NCI-H2227 (cell line): ENCODE measurements around the gene SNX20.
A peak's percentile ranks its signal among the peaks of the same experiment; 100 is the strongest.

ENCODE experiments used
- DNase-seq: peaks from one replicate; lab custom pipeline; 2025; ENCODE audit not compliant: unreplicated experiment; lab: John Stamatoyannopoulos, UW

SNX20 gene

GRCh38 chr16:50636753-50637374 is 44.2 kb downstream of the SNX20 start:
- no peak for DNase-seq

GRCh38 chr16:50635505-50636392 is 45.4 kb downstream of the SNX20 start:
- DNase-seq, result no peak

DNA sequence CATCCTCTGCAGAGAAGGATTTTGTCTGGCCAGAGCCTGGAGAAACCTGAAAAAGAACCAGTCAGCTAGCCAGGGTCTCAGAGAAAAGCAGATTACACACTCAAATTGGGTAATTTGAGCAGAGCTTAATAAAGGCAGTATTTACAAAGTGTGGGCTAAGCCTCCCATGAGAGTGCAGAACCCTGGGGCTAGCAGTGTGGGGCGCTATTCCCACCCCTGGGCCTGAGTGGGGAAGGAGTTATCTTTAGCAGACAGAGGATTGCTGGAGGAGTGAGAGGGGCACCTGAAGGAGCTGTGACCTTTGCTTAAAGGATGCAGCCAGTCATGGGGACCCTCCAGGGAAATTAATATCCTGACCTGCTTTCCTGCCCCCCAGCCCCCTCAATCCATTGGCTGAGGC is 46.2 kb downstream of the SNX20 start:
- no peak for DNase-seq

DNA sequence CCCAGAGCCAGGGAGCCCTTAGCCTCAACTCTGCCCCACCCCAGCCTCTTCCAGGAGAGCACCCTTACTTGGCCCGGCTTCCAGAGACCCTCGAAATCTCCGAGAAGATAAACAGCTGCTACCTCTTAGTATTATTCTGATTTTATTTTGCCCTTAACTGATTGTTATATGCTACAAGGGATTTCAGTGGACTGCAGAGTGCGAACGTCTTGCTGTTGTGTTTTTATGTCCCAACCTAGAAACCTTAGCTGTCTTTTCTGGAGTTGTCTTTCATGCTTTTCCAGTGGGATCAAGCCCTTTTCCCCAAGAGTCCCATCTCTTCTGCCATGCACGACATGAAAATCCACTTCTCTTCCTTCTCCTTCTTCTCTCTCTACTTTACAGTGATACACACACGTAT is 47.0 kb downstream of the SNX20 start:
- no peak for DNase-seq

GRCh38 chr16:50632927-50633800 is 47.9 kb downstream of the SNX20 start:
- DNase-seq, result no peak

DNA sequence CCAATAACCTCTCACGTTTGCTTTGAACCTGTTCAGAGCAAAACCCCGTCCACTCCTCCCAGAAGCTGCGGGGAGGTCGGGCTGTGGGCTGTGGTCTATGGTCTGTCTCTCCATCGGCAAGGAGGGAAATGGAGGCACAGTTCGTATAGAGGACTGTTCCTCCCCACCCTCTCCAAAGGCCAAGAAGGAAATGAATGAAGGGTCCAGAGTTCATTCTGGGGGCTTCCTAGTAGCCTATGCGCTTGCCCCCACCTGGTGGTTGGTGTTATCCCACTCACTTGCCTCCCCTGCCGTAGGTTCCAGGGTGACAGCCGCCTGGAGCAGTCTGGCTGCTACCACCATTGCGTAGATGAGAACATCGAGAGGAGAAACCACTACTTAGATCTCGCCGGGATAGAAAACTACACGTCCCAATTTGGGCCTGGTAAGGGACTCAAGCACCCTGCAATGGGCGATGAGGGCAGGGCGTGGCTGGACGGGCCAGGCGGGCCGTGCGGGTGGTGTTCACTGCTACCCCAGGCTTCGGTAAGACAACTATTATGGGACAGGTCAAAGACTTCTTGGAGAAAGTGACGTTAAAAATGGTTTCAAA is 49.0 kb downstream of the SNX20 start:
- no peak for DNase-seq

DNA sequence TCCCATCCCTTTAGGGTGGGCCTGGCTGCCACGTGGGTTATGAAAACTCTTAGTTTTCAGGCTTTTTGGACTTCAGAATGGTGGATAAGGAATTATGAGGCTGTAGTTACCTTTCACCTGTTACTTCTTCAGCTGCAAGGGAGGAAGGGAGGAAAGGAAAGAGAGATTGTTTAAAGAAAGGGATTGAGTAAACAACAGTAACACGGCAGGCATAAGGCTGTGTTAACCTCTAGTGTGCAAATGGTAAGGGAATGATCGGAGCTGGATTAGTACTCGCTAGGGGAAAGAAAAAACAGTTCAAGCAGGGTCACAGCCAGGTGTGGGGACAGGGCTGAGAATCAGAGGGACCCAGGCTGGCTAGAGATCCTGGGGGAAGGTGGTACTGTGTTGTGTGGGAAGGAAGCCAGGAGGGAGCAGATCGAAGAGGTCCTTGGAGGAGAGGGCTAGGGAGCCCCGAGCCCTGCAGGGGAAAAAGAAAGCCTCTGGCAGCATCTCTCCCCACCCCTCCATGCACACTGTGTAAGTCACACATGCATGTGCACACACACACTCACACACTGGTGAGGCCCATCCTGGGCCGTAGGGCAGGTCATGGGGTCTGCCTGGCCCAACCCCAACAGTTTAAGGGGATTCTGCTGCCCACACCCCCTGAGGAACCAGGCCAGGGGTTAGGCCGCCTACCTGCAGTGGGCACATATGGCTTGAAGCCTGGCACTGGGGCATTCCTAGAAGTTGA is 49.7 kb downstream of the SNX20 start:
- no peak for DNase-seq

GRCh38 chr16:50630394-50631020 is 50.6 kb downstream of the SNX20 start:
- no peak for DNase-seq

GRCh38 chr16:50629334-50629733 is 51.8 kb downstream of the SNX20 start:
- DNase-seq, result no peak

DNA sequence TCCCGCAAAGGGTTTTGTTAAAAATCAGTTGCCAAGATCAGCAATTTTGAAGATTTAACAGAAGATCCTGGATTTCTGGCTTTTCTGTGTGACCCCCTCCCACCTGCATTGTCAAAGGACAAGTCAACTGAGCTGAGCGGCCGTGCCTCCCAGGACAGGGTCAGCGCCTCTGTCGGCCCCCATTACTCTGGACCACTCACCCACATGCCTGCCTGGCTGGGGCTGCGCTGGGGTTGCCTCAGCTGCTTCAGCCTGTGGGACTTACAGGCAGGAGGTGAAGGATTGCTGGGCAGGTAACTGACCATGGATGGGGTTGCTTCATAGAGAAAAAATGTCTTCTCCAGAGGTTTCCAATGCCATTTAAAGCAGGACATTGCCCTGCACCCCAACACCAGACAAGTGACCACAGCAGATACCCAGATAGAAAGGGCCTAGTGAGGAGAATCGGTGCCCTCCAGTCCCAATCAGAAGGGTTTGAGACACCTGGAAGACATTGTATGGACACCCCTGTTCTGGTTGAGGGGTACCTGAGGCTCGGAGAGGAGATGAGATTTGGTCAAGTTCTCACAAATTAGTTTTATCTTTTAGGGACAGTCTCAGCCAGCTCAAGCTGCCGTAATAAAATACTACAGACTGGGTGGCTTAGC is 52.8 kb downstream of the SNX20 start:
- no peak for DNase-seq

DNA sequence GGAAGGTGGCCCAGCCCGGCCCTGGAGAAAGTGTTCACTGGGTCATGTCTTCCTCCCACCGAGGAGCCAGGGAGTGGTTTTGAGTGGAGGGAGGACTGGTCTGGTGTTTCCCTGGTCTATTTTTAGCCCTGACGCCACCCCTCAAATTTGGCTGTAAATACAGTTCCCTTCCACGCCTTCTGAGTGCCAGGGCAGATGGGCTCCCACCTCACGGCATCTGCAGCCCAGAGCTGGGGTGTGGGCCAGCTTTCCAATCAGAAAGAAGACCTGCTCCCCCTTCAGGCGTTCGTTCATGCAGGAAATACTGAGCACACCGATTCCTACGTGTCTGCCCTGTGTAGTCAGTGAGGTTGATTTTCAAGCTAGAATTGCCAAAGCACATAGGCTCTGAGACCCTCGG is 53.7 kb downstream of the SNX20 start:
- peak; percentile 42 for DNase-seq

GRCh38 chr16:50626868-50627267 is 54.2 kb downstream of the SNX20 start:
- no peak for DNase-seq

DNA sequence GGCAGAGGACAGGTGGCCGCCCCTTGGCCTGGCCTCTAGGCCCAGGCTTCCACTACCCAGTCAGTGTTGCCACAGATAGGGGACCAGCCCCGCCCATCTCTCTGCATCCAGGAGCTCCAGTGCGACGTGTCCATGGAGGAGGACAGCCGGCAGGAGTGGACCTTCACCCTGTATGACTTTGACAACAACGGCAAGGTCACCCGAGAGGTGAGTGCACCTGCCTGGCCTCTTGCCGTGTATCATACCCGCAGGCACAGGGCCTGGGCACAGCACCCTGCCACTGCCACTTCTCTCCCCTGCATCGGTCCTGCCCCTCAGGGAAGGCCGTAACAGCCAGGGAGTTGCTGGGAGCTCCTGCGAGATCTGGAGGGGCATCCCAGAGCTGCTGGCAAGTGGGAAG is 55.7 kb downstream of the SNX20 start:
- no peak for DNase-seq

DNA sequence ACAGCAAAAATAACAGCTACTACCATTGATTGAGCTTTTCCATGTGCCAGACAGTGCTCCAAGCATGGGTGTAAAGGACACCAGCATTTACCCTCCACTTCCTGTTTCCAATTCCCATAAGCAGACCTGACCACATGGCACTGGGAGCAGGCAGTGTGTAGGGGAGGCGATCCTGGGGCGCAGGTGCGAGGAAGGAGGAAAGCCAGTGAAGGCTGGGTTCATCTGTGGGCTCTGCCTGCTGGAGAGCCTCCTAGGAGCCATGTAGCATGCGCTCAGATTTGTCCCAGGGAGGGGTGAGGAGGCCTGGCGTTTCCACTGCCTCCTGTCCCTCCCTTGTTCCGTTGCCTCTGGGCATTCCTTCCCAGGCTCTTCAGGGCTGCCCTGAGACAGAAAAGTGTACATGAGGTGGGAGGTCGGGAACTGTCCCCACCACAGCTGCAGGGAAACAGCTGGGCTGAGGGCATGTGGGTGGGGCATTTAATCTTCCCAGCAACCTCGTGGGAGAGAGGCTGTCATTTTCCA is 56.6 kb downstream of the SNX20 start:
- no peak for DNase-seq

GRCh38 chr16:50622643-50623369 is 58.3 kb downstream of the SNX20 start:
- no peak for DNase-seq

DNA sequence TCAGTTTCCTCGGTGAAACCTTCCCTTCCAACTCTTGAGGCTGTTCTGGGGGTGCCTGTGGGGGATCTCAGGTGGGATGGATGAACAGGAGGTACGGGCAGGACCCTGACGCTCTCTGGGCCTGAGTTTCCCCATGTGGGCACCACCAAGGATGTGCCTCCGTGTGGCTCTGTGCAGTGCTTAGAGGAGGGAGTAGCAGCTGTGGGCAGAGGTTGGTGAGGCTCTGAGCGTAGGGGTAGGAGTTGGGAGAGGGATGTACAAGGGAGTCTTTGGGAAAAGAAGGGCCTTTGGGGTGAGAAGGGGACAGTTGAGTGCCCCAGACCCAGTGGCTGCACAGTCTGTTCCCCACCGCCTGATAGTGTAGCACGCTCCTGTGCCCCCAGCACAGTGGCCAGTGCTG is 59.1 kb downstream of the SNX20 start:
- no peak for DNase-seq
